Activated CD8-positive, alpha-beta memory T cell treated with anti-CD3 and anti-CD28 coated beads for 36 hours (primary cell): ENCODE data around the gene BCL2. TPM values are rescaled to one million over a fixed set of nuclear protein-coding genes. Genes with fewer than 3 reads are reported as not detected.

ENCODE experiments used
- CTCF ChIA-PET: fragments of 350-600 bp; sonication (Branson Sonifier 250); formaldehyde crosslinking; loops from one replicate; lab custom pipeline; 2021; ENCODE audit warnings: antibody characterized with exemption; lab: Charles Lee
- POLR2A ChIA-PET: fragments of 350-600 bp; sonication (Branson Sonifier 250); formaldehyde crosslinking; loops from one replicate; lab custom pipeline; 2021; ENCODE audit warnings: antibody characterized with exemption; lab: Charles Lee
- total RNA-seq, 2 experiments: library from RNA; stranded (reverse); gene quantifications; one replicate each; pipeline ENCODE4 v1.2.3, GENCODE V29; 2021

The BCL2 gene
- total RNA-seq, 2 experiments from 2014 or later, result 74.9 to 75.7 TPM

DNA sequence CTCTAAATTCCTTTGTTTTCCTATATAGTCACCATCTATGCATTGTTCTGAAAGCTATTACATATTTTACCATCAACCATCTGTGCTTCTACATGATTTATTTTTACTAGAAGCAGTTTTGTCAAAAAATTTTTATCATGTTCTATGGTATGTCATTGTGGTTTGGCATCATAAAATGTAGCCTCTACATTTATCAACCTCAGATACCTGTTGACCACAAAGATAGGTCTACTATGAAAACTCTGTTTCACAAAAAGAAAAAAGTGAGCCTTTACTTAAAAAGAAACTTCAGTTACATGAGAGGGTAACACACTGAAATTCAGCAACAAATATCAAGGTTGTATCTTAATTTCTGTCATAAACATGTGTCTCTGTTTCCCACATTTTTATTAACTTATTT, 3.7 kb downstream of the BCL2 start:
- ChIA-PET POLR2A (interaction anchor here (1.3 kb wide), 1 partner anchor 156 kb away, joined by 3 read pairs; no protein-coding TSS in a partner anchor), CTCF (interaction anchor here (1.0 to 2.0 kb wide), 3 partner anchors 102 to 161 kb away, joined by 3 to 5 read pairs (median 5); no protein-coding TSS in a partner anchor)

DNA sequence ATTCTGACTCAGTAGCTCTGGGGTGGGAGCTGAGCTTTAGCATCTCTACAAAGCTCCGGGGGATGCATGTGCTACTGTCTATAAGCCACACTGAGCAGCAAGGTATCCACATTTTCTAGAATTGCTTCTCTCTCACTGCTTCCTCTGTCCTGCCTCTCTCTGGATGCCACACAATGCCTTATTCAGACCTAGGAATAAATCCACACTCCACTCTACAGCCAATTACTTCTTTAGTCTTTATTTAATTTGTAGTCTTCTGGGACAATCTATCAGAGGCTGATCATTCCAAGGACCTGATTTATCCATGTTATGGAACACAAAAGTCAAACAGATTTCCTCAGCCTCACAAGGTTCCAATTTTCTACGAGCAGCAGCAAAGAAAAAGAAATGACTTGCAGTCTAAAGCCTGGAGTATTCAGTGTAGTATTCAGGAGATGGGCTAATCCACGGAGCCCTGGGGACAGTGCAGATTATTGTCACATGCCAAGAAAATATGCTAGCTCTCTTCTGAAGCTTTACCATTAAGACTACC, 4.4 kb downstream of the BCL2 start:
- CTCF ChIA-PET, result interaction anchor here (1.0 to 2.0 kb wide), 4 partner anchors 17 to 160 kb away, joined by 3 to 5 read pairs (median 4); no protein-coding TSS in a partner anchor
- POLR2A ChIA-PET, result interaction anchor here (1.3 kb wide), 1 partner anchor 156 kb away, joined by 3 read pairs; no protein-coding TSS in a partner anchor

DNA sequence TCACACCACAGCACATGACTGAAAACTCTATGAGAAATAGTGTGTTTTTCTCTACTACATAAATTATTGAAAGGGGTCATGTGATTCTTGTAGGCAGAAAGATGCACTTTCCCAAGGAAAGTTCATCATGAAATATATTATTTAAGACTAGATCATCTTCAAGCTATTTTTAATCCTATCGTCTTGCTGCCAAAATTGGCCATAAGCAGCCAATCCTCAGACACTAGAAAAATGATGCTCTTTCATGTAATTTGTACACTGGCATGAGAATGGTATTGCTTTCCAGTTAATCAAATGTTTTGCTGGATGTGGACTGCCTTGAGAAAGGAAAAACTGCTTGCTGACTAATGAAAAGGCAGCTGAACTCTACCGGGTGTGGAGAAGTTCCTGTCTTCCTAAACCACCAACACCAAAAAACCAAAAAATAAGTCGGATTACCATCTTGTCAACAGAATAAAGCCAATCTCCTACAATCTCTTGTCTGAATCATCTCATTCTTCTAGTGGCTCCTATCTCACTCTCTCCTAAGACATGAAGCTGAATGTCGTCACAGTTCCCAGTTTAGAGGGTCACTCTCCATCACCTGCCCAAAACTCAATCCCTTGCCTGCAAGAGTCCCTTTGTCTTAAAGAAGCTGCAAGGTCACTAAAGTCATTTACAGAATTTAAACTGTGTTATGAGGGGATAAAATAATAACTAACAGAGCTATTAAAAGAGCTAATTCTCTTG, 5.3 kb downstream of the BCL2 start:
- ChIA-PET POLR2A (interaction anchor here (0.6 to 1.3 kb wide), 2 partner anchors 39 to 155 kb away, joined by 3 read pairs; no protein-coding TSS in a partner anchor), CTCF (interaction anchor here (1.0 to 2.0 kb wide), 3 partner anchors 16 to 157 kb away, joined by 3 to 5 read pairs (median 5); no protein-coding TSS in a partner anchor)

DNA sequence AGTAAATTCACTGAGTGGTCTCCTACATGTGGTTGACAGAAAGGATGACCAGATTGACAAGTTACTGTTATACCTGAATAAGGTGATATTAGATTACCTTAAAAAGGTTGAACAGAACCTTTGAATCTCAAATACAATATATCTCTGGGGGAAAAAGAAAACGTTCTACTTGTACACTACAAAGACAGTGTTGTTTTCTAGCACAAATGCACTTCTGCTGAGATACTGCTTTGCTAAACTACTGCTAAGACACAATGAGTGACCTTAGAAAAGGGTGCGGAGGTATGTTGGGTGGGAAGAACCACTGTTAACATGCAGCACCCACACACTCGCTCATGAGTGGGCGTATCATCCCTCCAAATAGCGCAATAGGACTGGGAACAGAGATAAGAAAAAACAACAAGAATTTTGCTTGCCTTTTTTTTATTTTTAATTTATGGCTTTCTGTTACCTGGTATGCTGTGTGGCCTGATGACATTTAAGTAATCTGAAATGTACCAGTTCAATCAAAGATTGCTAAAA, 6.1 kb downstream of the BCL2 start:
- ChIA-PET POLR2A (no interaction called here), CTCF (no interaction called here)

DNA sequence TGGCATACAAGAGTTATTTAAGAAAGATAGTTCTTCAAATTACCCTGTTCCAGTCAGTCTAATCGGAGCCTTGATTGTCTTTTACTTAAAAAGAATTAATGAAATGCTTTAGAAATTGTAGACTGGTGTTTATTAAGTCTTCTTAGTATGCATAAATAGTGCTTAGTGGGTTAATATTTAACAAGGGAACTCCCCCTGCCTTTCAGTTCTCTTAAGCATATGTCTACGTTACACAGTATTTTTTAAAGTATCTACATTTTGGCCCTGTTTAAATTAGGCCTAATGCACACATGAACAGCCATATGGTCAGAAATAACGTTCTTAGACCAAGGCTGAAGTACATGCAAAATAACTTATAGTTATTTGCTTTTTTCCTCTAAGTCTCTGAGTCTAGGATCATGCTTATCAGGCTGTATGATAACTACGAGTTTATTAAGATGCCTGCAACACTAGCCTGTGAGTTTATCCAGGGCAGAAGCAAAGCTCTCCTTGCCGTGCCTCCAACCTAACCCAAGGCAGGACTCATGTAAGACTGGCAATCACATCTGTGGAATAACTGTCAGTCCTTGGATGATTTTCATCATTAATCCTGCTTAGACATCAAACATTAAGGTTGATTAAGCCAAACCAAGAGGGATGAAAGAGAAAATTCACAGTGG, 6.7 kb downstream of the BCL2 start:
- ChIA-PET CTCF (no interaction called here), POLR2A (no interaction called here)

DNA sequence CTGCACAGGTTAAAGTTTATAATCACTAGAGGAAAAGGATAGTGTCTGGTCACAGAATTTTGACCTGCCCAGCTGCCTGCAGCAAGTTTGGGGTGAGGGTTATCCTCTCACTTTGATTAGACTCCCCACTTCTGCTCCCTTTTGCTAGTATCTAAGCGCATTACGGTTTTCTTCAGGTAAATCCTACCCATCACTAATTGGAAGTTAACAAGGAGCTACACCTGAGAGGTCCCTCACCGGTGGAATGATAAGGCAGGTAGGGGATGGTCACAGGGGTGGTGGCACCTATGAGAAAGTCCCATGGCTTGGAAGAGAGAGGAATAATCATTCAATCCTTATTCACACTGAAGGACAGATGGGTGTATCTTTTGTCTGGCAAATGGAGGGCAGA, 7.6 kb downstream of the BCL2 start:
- ChIA-PET POLR2A (no interaction called here), CTCF (no interaction called here)

DNA sequence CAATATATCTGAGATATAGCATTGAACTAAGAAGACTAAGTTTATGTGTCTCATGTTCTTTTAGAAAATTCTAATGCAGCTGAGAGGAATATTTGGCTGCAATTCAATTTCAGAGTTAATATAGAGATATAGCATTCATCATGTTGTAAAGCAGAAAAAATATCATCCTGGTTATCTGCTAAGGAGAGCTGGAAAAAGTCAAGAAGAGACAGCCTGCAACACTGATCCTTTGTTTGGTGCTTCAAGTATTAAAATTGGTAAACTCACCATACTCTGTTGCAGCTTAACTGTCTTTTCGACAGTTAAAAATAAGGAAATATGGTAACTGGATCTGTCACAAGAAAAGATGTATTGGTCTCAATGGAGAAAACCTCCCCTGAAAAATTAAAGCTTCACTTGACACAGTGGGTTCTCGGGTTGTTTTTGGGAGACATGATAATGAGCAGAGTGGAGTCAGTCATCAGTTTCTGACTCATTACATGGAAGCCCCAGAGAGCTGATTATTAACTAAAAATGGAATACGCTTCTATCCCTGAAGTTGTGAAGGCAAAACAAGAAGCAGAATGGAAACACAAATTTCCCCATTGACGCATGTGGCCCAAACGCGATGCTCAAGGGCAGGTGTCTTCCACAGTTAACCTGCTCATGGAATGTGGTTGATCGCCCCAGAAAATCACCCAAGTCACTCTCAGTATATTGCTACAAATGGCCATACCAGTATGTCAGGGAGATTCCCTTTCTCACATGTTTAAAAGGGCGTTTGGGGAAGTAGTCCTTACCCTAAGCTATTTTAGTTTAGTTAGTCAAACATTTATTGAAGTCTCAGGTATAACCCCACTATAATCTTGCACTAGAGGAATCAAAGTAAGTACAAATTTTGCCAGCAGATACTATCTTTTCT, 8.2 kb downstream of the BCL2 start:
- POLR2A ChIA-PET, result no interaction called here

DNA sequence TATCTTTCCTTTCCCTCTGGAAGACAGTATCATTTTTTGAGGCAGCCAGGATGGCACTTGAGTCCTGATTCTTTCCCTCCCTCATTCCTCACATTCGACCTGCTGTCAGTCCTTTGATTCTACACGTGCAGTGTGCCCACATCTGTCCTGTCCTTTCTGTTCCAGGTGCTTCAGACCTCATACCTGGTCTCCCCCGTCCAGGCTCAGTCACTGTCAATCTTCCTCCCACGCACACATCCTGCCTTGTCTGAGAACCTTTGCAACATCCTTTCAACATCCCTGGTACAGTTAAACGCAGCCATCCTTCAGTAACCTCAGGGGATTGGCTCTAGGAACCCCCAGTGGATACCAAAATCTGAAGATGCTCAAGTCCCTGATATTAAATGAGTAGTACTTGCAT, 10.1 kb downstream of the BCL2 start:
- POLR2A ChIA-PET, result no interaction called here
- CTCF ChIA-PET, result interaction anchor here (4.9 kb wide), 1 partner anchor 9 kb away, joined by 21 read pairs; the partner anchor contains the start of gene BCL2

More for the DNA sequence above, 8.2 kb downstream of the BCL2 start:
- CTCF ChIA-PET, result interaction anchor here (0.7 to 2.0 kb wide), 3 partner anchors 13 to 114 kb away, joined by 3 to 5 read pairs (median 3); no protein-coding TSS in a partner anchor

DNA sequence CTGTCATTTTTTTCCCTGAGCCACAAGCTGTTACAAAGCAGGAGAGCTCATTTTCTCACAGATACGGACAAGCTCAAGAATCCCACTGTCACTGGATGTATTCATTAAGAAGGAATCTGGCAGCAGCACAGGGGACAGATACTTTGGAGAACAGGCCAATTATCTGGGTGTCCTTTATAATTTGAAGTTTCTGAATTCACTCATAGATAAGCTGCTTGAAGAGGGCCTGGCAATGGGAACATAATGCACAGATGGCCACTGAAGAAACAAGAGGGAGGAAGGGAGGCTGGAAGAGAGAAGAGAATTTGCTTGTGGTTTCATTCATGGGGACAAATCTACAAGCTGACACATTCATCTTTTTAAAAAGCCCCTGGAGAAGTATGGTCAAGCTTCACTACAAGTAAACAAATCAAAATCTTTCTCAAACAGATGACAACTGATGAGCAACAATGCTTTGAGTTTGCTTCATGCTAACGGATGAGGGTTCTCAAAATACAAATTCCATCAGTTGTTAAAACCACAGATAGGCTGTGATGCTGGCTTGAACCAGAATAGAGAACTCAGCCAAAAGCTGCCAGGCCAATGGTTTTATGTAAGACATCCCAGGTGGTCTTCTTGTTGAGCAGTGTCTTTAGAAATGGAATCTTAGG, 11.9 kb downstream of the BCL2 start:
- ChIA-PET POLR2A (interaction anchor here (0.6 kb wide), 1 partner anchor 88 kb away, joined by 3 read pairs; no protein-coding TSS in a partner anchor), CTCF (interaction anchor here (4.9 kb wide), 1 partner anchor 11 kb away, joined by 21 read pairs; the partner anchor contains the start of gene BCL2)

DNA sequence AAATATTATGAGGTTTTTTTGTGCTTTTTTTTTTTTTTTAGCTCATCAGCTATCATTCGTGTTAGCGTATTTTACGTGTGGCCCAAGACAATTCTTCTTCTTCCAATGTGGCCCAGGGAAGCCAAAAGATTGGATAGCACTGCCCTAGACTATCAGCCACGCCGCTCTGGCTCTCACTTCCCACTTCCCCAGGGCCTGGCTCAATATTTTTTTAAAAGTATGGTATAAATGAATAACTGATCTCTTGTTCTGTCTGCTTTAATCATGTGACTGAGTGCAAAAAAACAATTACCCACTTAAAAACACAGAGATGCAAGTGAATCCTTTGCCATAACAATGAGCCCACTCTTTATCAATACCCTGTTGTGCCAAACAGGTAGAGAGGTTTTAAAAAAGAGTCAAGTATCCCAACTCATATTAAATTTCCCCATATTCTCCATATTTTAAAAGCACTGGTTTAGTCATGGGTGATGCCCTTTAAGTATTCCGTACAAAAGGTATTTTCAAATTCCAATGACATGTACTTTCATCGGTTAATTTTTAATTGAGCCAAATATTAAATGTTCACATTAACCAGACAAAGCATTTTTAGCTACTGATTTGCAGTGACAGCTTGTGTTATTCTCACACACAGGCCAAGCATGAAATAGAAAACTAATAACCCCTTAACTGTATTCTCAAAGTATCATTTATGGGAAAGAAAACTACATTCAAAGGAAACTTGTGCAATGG, 12.6 kb downstream of the BCL2 start:
- ChIA-PET POLR2A (interaction anchor here (0.6 kb wide), 1 partner anchor 87 kb away, joined by 3 read pairs; no protein-coding TSS in a partner anchor), CTCF (interaction anchor here (4.9 kb wide), 1 partner anchor 12 kb away, joined by 21 read pairs; the partner anchor contains the start of gene BCL2)

DNA sequence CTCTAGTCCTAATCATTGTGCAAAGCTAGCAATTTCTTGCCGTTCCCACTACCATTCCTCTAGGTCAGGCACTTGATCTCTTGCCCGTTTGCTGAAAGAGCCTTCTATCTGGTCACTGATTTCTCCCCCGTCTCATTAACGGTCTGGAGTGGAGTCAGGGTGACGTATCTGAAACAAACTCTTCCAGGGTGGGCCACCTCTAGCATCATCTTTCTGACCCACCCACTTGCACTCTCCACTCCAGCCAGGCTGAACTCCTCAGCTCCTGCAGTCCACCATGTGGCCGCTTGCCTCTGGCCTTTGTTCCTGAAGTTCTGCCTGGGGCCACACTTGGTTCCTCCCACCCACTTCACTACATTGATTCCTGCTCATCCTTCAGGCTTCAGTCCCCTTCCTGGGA, 13.3 kb downstream of the BCL2 start:
- ChIA-PET POLR2A (no interaction called here), CTCF (interaction anchor here (4.9 kb wide), 1 partner anchor 12 kb away, joined by 21 read pairs; the partner anchor contains the start of gene BCL2)

DNA sequence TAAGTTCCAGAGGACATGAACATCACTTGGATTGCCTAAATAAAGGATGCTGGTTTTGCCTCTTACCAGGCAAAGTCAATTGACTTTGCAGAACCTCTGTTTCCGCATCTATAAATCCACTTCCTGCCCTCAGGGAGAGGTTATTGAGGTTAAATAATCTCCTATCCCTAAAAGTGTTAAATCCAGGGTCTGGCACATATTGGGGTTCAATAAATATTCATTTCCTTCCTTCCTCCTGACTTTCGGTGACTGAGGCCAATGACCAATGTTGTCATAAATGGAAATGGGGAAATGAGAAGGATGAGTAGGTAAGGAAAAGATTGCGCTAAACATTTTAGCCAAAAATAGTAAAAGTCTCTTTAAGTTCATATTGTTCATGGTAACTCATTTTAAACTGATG, 16.0 kb downstream of the BCL2 start:
- ChIA-PET POLR2A (interaction anchor here (1.7 kb wide), 1 partner anchor 16 kb away, joined by 4 read pairs; the partner anchor contains the start of gene BCL2), CTCF (interaction anchor here (1.0 kb wide), 1 partner anchor 175 kb away, joined by 3 read pairs; no protein-coding TSS in a partner anchor)

DNA sequence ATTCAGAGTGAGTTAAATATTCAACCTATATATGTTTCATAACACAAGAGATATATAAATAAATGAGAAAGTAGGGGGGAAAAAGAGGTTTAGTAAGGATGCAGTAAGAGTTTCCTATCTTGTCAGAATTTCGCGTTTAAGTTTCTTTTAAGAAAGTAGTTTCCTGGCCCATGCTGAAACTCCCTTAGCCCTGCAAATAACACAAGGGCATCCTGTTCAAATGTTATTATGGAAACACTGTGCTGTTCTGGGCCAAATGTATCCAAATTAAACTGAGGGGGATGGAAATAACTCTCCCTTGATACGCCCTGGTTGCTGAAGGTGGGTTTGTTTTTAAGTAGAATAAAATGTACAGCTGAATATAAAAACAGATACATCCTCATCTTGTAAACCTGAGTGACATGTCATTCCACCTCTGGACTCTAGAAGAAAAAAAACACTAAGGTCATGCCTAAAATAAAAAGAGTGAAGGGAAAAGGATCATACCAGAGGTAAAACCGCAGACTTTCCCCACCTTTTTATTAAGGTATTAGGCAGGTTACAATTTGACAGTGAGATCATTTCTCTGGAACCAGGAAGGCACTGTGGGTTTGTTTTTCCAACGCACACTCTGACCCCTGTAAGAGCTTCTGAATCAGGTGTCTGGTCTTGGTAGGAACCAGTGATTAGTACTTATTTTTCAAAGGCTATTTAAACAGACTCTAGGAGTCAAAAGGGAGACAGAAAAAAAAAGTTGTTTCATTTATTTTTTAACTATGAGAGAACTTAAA, 16.7 kb downstream of the BCL2 start:
- CTCF ChIA-PET, result interaction anchor here (1.1 to 1.7 kb wide), 3 partner anchors 15 to 103 kb away, joined by 5 to 8 read pairs (median 6); no protein-coding TSS in a partner anchor
- POLR2A ChIA-PET, result interaction anchor here (0.7 to 2.0 kb wide), 4 partner anchors 15 to 151 kb away, joined by 3 to 10 read pairs (median 4); partner anchors contain the start of gene BCL2

DNA sequence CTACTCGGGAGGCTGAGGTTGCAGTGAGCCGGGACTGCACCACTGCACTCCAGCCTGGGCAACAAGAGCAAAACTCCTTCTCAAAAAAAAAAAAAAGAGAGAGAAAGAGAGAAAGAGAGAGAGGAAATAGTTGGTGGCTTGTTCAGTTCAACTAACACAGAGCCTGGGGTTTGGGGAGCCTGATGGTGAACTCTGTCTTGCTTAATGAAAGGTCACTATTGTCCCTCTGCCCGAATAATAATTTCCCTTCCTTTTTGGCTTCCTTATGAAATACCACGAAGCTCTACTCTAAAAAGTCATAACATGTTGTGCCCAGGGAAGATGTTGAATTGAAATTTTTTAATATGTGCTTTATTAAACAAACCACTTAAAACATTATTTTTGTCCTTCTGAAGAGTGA, 17.3 kb downstream of the BCL2 start:
- ChIA-PET CTCF (interaction anchor here (1.1 to 2.2 kb wide), 4 partner anchors 16 to 147 kb away, joined by 5 to 9 read pairs (median 7); no protein-coding TSS in a partner anchor), POLR2A (interaction anchor here (0.6 to 2.0 kb wide), 5 partner anchors 16 to 151 kb away, joined by 3 to 10 read pairs (median 4); partner anchors contain the start of gene BCL2)

DNA sequence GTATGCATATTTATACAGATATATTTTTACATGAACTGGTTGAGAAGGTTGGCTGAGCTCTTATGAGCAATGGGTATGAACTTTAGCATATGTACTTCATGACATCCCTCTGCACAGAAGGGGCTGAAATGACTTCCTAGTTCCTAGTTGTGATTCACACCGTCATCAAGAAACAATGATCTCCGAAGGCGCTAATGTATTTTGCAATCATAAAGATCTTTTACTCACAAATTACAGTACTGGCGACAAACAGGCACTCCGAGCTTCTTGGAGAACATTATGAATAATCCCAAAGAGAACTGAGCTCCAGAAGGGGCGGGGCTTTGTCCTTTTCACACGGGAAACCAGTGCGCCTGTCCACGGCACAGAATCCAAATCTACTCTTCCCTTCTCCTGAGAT, 18.1 kb downstream of the BCL2 start:
- CTCF ChIA-PET, result interaction anchor here (1.1 to 2.2 kb wide), 4 partner anchors 16 to 146 kb away, joined by 5 to 9 read pairs (median 6); no protein-coding TSS in a partner anchor
- POLR2A ChIA-PET, result interaction anchor here (0.6 to 2.0 kb wide), 7 partner anchors 16 to 150 kb away, joined by 3 to 10 read pairs (median 3); no protein-coding TSS in a partner anchor
